Measurements from ENCODE around the gene SEL1L. TPM values are rescaled to one million over a fixed set of nuclear protein-coding genes. Genes with fewer than 3 reads are reported as not detected.

The SEL1L gene
- total and polyA plus RNA-seq, 2 of the 13 experiments (the other 11 are each of a cell fraction or from before 2014, with no cell fraction given), result 15.3 to 61.0 TPM

DNA sequence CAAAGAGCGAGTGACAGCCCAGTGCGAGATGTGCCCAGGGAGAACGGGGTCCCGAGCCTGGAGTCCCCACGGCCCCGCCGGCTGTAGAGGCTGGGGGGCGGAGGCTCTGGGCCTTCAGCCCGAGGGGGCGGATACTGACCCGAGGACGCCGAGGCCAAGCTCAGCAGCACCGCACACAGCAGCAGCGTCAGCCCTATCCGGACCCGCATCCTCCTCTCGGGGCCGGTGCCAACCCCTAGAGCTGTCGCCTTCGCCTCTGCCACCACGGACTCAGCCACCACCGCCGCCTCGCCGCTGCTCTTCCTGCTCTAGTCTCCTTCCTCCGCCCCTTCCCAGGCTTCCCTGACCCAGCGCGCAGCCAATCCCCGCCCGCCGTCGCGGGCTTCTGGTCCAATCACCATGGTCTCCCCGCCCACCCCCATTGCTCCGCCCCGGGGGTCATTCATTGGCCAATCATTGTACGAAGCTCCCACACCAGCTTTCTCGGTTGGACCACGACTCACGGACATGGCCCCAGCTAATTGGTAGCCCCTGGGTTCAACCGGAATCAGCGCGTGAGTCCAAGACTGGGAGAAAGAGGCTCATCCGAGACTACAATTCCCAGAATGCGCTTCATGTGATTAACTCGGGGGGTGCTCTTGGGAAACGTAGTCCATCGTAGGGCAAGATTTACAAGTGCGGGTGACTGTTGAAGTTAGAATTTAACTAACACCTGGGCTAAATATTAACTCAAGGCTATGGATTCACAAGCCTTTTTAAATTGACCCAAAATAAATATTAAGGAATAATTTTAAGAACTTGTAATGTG lies at the start of gene SEL1L (continued):
- TF ChIP-seq RAD21 (CRISPR knock-in tag; IDR thresholded peaks at IDR 0.05) (peak; percentile 55; the same call in 1 of the 2 replicates), KDM2A (CRISPR knock-in tag; IDR thresholded peaks at IDR 0.05; ENCODE audit: borderline replicate concordance, low read depth) (peak; percentile 59; the same call in 1 of the 2 replicates), ARNT2 (CRISPR knock-in tag; IDR thresholded peaks at IDR 0.05; ENCODE audit: low read depth) (peak; percentile 58; the same call in 1 of the 2 replicates), NCOR1 (IDR thresholded peaks at IDR 0.05; ENCODE audit: borderline replicate concordance, low read length) (0 out of 2 replicates have a peak, but pooled peaks have one; percentile 35), KLF6 (CRISPR knock-in tag; IDR thresholded peaks at IDR 0.05) (no peak), TBL1XR1 (IDR thresholded peaks at IDR 0.05; ENCODE audit: borderline replicate concordance, low read length, partially characterized antibody) (peak; percentile 50), TBP (CRISPR knock-in tag; IDR thresholded peaks at IDR 0.05) (no peak), POGZ (CRISPR knock-in tag; IDR thresholded peaks at IDR 0.05) (peak; percentile 64), ZNF781 (CRISPR knock-in tag; IDR thresholded peaks at IDR 0.05; ENCODE audit: borderline replicate concordance, not compliant biosample characterization) (no peak), CREBL2 (CRISPR knock-in tag; IDR thresholded peaks at IDR 0.05; ENCODE audit: borderline replicate concordance) (no peak), NONO (IDR thresholded peaks at IDR 0.05) (no peak), NONO (CRISPR knock-in tag; conservative IDR thresholded peaks at IDR 0.05) (peak; percentile 66; the same call in 1 of the 2 replicates), SNAI1 (CRISPR knock-in tag; IDR thresholded peaks at IDR 0.05; ENCODE audit: borderline replicate concordance) (no peak), ZNF770 (CRISPR knock-in tag; IDR thresholded peaks at IDR 0.05) (peak; percentile 93), ZNF329 (CRISPR knock-in tag; IDR thresholded peaks at IDR 0.05; ENCODE audit: low read depth) (no peak), HINFP (CRISPR knock-in tag; IDR thresholded peaks at IDR 0.05; ENCODE audit: low read depth) (no peak), GATA4 (IDR thresholded peaks at IDR 0.05; ENCODE audit: borderline replicate concordance, low read depth) (no peak)
- TF ChIP-seq, protein P1, sequence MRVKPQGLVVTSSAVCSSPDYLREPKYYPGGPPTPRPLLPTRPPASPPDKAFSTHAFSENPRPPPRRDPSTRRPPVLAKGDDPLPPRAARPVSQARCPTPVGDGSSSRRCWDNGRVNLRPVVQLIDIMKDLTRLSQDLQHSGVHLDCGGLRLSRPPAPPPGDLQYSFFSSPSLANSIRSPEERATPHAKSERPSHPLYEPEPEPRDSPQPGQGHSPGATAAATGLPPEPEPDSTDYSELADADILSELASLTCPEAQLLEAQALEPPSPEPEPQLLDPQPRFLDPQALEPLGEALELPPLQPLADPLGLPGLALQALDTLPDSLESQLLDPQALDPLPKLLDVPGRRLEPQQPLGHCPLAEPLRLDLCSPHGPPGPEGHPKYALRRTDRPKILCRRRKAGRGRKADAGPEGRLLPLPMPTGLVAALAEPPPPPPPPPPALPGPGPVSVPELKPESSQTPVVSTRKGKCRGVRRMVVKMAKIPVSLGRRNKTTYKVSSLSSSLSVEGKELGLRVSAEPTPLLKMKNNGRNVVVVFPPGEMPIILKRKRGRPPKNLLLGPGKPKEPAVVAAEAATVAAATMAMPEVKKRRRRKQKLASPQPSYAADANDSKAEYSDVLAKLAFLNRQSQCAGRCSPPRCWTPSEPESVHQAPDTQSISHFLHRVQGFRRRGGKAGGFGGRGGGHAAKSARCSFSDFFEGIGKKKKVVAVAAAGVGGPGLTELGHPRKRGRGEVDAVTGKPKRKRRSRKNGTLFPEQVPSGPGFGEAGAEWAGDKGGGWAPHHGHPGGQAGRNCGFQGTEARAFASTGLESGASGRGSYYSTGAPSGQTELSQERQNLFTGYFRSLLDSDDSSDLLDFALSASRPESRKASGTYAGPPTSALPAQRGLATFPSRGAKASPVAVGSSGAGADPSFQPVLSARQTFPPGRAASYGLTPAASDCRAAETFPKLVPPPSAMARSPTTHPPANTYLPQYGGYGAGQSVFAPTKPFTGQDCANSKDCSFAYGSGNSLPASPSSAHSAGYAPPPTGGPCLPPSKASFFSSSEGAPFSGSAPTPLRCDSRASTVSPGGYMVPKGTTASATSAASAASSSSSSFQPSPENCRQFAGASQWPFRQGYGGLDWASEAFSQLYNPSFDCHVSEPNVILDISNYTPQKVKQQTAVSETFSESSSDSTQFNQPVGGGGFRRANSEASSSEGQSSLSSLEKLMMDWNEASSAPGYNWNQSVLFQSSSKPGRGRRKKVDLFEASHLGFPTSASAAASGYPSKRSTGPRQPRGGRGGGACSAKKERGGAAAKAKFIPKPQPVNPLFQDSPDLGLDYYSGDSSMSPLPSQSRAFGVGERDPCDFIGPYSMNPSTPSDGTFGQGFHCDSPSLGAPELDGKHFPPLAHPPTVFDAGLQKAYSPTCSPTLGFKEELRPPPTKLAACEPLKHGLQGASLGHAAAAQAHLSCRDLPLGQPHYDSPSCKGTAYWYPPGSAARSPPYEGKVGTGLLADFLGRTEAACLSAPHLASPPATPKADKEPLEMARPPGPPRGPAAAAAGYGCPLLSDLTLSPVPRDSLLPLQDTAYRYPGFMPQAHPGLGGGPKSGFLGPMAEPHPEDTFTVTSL (CRISPR knock-in tag; IDR thresholded peaks at IDR 0.05; ENCODE audit: borderline replicate concordance), result no peak
